GM18907 (cell line): ENCODE data around the gene ACBD3.

Experiments used
- ATAC-seq: cut with Tn5 transposase; IDR thresholded peaks from one replicate; pipeline ENCODE4 v1.9.1; 2021; ENCODE audit warnings: mild to moderate bottlenecking, moderate library complexity; ENCODE audit not compliant: unreplicated experiment

ACBD3 gene

GRCh38 chr1:226135059-226135651 lies 51.4 kb downstream of the ACBD3 start:
- no peak for ATAC-seq

GRCh38 chr1:226134170-226135058 lies 52.1 kb downstream of the ACBD3 start:
- ATAC-seq: no peak

- ATAC-seq: peak; percentile 3
Observed at GRCh38 chr1:226133504-226134123, 52.9 kb downstream of the ACBD3 start.

GRCh38 chr1:226132728-226133503 lies 53.6 kb downstream of the ACBD3 start:
- ATAC-seq: peak; percentile 36

DNA sequence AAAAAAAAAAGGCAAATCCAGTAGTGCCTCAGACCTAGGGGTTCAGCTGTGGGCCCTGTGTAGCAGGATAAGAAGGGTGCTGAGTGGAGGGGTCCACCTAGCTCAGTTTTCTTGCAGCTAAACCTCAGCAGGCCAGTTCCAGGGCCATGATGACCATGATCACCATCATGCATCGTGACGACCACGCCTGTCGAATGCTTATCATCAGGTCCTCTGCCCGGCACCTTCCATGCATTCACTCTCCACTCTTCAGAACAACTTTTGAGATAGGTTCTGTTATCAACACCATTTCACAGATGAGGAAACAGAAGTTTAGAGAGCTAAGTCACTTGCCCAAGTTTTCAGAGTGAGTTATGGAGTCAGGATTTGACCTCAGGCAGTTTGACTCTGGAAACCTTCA lies 54.9 kb downstream of the ACBD3 start:
- ATAC-seq: no peak

DNA sequence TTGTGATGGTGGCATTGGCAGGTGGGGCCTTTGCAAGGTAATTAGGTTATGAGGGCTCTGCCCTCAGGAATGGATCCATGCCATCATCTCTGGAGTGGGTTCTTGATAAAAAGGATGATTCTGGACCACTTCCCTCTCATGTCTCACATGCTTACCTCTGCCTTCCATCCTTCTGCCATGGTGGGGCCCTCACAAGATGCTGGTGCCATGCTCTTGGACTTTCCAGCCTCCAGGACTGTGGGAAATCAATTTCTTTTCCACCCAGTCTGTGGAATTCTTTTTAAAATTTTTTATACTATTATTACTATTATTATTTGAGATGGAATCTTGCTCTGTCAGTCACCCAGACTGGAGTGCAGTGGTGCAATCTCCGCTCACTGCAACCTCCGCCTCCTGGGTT lies 57.3 kb downstream of the ACBD3 start:
- ATAC-seq: no peak

DNA sequence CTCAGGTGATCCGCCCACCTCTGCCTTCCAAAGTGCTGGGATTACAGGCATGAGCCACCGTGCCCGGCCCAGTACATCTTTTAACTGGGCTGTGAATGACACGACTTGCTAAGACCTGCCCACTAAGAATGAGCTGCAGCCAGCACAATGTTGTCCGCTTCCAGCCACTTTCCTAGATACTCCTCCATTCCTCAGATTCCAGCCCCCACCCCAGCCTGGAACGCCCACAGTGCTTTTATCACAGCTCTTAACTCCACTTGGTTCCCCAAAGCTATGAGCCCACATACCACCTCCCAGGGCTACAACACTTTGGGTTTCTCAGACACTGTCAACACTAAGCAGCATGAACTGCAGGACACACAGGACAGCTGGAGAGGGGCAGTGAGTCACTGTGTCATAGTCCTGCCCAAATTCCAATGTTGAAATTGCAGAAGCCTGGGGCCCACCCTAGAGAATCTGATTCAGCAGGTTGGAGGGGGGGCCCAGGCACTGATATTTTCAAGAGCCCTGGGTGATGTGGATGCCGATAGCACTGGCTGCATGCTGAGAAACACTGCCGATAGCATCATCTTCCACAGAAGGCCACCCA lies 58.0 kb downstream of the ACBD3 start:
- ATAC-seq: no peak

DNA sequence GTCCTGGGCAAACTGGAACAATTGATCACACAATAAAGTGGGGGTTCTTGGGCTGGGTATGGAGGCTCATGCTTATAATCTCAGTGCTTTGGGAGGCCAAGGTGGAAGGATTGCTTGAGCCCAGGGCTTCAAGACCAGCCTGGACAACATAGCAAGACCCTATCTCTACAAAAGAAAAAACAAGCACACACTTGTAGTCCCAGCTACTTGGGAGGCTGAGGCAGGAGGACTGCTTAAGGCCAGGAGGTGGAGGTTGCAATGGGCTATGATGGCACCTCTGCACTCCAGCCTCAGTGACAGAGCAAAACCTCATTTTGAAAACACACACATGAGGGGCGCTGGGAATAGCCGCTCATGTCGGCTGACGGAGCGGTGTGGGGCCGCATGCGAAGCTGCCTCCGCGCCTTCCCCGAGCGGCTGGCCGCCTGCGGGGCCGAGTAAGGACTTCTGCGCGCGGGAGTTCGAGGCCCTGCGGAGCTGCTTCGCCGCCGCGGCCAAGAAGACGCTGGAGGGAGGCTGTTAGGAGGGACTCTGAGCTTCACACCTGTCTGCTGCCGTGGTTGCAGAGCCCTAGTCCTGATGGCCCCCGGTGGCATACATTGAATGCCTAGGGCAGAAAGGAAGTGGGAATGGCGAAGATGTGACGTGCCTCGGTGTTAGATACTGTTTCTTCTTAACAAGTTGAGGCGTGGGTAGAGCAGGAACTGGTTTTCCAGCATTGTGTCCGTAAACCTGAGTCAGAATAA lies 59.5 kb downstream of the ACBD3 start:
- peak; percentile 2 for ATAC-seq

- ATAC-seq: no peak
Observed at GRCh38 chr1:226125831-226126230, 60.7 kb downstream of the ACBD3 start.

DNA sequence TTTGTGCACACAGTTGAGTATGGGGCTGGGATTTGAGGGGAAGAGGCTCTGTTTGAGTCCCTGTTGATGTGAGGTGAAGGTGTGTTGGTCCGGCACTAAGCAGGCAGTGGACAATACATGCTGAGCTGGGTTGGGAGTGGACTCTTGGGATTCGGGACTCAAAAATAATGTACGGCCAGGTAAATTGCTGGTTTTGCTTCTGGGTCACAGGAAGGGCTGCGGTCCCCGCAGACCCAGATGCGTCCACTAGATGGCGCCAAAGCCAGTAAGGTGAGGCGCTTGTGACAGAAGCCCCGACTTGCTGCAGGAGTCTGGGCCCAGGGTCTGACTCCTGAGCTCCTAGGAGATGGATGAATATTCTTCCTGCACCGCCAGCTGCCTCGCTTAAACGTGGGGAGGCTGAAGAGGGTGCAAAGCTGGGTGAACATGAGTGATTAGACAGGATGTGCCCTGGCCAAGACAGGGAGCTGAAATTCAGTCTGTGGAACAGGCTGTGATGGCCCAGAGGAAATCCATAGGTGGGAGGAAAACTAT lies 61.4 kb downstream of the ACBD3 start:
- no peak for ATAC-seq

GRCh38 chr1:226123591-226124471 lies 62.7 kb downstream of the ACBD3 start:
- ATAC-seq: no peak

DNA sequence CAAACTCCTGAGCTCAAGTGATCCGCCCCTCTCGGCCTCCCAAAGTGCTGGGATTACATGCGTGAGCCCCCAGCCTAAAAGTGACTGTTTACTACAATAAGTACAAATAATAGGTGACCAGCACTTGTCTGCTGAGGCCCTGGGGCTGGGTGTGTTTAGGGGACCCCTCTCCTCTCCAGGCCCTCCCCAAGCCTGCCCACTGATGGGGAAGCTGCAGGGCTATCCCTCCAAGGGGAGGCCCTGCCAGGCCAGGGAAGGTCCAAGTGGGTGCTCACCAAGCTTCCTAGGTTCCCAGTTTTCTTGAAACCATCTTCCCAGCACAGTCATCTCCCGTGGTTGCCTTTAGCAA lies 63.4 kb downstream of the ACBD3 start:
- no peak for ATAC-seq

- ATAC-seq: peak; percentile 66
Observed at GRCh38 chr1:226121587-226122400, 64.7 kb downstream of the ACBD3 start.

- no peak for ATAC-seq
Observed at GRCh38 chr1:226121049-226121586, 65.4 kb downstream of the ACBD3 start.

GRCh38 chr1:226120398-226120797 lies 66.1 kb downstream of the ACBD3 start:
- ATAC-seq: no peak

GRCh38 chr1:226119169-226119568 lies 67.4 kb downstream of the ACBD3 start:
- no peak for ATAC-seq

DNA sequence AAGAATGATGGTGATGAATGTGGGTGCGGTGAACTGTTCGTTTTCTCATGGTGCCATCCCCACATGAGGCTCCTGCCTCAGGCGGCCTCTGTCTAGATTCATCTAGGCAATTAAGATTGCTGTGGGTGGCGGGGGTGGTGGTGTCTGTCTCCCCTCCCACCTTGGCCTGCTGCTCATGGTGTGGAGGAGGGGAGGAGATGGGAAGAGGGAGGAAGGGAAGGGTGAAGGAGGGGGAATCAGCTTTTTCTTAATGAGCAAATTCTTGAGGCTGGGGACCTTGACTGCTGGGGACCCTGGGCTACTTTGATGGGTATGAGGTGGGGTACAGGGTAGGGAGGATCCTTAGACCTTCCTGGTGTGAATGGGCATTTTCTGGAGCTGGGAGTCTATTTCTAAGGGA lies 68.2 kb downstream of the ACBD3 start:
- no peak for ATAC-seq

GRCh38 chr1:226117330-226117729 lies 69.2 kb downstream of the ACBD3 start:
- ATAC-seq: no peak
